CD4-positive, alpha-beta T cell treated with Interleukin-1 beta for 1 hour (primary cell): Measurements from ENCODE around the gene RBMS1.
A peak's percentile ranks its signal among the peaks of the same experiment; 100 is the strongest.

Source experiments
- DNase-seq, 2 donors: peaks; one replicate each; pipeline ENCODE4 v3.0.0-alpha.2; 2020 to 2022

RBMS1 gene

GRCh38 chr2:160324917-160325316 is 168.7 kb downstream of the RBMS1 start:
- DNase-seq: no peak

GRCh38 chr2:160324161-160324800 is 169.3 kb downstream of the RBMS1 start:
- peak; percentile 43 to 46 for DNase-seq

- no peak for DNase-seq
Observed at GRCh38 chr2:160322320-160322719, 171.3 kb downstream of the RBMS1 start.

GRCh38 chr2:160321006-160321405 is 172.6 kb downstream of the RBMS1 start:
- DNase-seq: no peak

GRCh38 chr2:160319700-160320099 is 173.9 kb downstream of the RBMS1 start:
- DNase-seq: no peak

- DNase-seq: no peak
Observed at GRCh38 chr2:160318218-160318617, 175.4 kb downstream of the RBMS1 start.

- no peak for DNase-seq
Observed at GRCh38 chr2:160317181-160318099, 176.2 kb downstream of the RBMS1 start.

GRCh38 chr2:160315337-160315736 is 178.3 kb downstream of the RBMS1 start:
- DNase-seq: no peak

GRCh38 chr2:160310118-160310828 is 183.3 kb downstream of the RBMS1 start:
- DNase-seq: no peak

- DNase-seq: no peak
Observed at GRCh38 chr2:160309585-160309984, 184.0 kb downstream of the RBMS1 start.

- no peak for DNase-seq
Observed at GRCh38 chr2:160308915-160309314, 184.7 kb downstream of the RBMS1 start.

GRCh38 chr2:160308476-160308875 is 185.1 kb downstream of the RBMS1 start:
- DNase-seq: no peak

GRCh38 chr2:160306985-160307384 is 186.6 kb downstream of the RBMS1 start:
- no peak for DNase-seq

- no peak for DNase-seq
Observed at GRCh38 chr2:160305081-160305750, 188.4 kb downstream of the RBMS1 start.

- DNase-seq: no peak
Observed at GRCh38 chr2:160303527-160303926, 190.1 kb downstream of the RBMS1 start.

GRCh38 chr2:160303076-160303475 is 190.5 kb downstream of the RBMS1 start:
- DNase-seq: no peak

- DNase-seq: no peak
Observed at GRCh38 chr2:160301420-160301819, 192.2 kb downstream of the RBMS1 start.

GRCh38 chr2:160300203-160300602 is 193.4 kb downstream of the RBMS1 start:
- no peak for DNase-seq

- no peak for DNase-seq
Observed at GRCh38 chr2:160299540-160299939, 194.1 kb downstream of the RBMS1 start.

- no peak for DNase-seq
Observed at GRCh38 chr2:160298960-160299359, 194.6 kb downstream of the RBMS1 start.

- no peak for DNase-seq
Observed at GRCh38 chr2:160295519-160296207, 197.9 kb downstream of the RBMS1 start.

GRCh38 chr2:160294889-160295288 is 198.7 kb downstream of the RBMS1 start:
- DNase-seq: no peak
